CD4-positive, alpha-beta T cell treated with Interferon alpha-2 for 1 hour (primary cell): ENCODE measurements around the gene TUBB1.

ENCODE experiments used
- DNase-seq, 2 donors: peaks; one replicate each; pipeline ENCODE4 v3.0.0-alpha.2; 2020 to 2022

TUBB1 gene

DNA sequence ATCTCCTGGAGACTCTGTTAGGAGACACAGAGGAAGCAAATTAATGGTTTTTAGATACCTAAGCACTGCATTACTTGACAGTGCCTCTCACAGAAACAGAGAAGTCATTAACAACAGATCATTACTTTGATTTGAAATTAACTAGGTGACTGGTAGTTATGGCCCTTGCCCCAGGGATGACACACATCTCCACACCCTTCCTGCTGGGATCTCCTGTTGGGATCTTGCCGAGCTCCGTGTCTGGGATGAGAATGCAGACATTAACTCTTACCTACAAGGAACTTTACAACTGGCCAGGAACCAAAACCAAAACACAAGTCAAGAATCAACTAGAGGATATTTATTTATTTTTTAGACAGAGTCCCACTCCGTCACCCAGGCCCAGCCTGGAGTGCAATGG is 25.6 kb downstream of the TUBB1 start:
- no peak for DNase-seq

DNA sequence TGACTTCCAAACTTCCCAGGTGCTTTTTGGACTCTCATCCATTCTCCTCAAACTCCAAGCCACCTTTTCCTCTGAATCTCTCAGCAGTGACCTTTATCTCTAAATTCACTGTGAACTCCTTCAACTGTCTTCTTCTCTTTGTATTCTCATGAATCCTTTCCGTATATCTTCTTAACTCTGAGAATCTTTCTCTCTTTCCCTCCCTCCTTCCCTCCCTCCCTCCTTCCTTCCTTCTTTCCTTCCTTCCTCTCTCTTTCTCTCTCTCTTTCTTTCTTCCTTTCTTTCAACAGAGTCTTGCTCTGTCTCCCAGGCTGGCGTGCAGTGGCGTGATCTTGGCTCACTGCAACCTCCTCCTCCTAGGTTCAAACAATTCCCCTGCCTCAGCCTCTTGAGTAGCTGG is 27.6 kb downstream of the TUBB1 start:
- no peak for DNase-seq

DNA sequence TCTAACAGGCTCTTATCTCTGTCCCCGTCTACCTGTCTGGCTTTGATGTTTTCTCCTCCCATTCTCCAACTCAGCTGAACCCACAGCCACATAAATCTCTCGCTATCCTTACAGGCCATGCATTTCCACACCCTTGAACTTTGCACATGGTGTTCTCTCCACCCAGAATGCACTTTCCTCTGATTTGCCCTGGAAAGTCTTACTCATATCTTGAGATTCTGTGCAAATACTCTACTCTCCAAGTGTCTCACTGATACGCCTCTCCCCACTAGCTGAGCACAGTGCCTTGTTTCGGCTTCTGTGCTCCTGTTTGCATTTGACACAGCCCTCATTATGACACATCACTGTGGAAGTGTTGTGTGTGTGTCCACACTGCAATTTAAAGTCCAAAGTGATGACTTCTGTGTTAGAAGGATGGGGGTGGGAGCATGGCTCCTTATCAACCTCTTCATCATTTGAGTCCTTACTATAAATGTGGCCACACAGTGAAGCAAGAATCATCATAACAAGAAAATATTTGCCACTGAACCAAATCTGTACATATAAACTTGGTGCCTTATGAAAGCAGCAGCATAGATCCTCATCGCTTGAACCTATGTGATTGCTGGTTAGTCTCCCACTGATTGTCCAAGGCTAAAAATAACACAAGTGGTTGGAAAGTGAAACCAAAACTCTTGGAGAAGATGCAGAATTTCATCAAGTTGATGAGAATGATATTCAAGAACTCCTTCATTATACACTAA is 28.9 kb downstream of the TUBB1 start:
- DNase-seq, result no peak

- no peak for DNase-seq
These were observed 29.4 kb downstream of the TUBB1 start for GRCh38 chr20:59048681-59049030.

GRCh38 chr20:59050437-59050836 is 31.2 kb downstream of the TUBB1 start:
- DNase-seq, result no peak

- DNase-seq, result no peak
These were observed 32.5 kb downstream of the TUBB1 start for GRCh38 chr20:59051666-59052185.

GRCh38 chr20:59055302-59055701 is 36.1 kb downstream of the TUBB1 start:
- DNase-seq, result peak in 1 of 2 donors; percentile 57

DNA sequence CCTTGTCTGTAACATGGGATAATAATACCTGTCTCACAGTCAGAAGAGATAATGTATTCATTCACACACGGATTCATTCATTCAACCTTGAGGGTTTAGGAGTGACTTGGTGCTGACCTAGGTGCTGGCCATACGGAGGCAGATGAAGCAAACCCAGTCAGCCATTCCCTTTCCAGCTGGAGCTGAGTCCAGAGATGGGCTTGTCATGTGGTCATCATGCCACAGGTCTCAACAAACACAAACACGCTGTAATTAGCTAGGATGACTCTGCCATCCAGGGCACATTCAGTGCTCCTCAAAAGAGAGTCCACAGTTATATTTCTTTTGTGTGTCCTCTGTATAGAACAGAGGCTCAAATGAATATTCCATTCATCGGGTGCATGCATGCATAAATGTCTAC is 42.9 kb downstream of the TUBB1 start:
- DNase-seq, result no peak

DNA sequence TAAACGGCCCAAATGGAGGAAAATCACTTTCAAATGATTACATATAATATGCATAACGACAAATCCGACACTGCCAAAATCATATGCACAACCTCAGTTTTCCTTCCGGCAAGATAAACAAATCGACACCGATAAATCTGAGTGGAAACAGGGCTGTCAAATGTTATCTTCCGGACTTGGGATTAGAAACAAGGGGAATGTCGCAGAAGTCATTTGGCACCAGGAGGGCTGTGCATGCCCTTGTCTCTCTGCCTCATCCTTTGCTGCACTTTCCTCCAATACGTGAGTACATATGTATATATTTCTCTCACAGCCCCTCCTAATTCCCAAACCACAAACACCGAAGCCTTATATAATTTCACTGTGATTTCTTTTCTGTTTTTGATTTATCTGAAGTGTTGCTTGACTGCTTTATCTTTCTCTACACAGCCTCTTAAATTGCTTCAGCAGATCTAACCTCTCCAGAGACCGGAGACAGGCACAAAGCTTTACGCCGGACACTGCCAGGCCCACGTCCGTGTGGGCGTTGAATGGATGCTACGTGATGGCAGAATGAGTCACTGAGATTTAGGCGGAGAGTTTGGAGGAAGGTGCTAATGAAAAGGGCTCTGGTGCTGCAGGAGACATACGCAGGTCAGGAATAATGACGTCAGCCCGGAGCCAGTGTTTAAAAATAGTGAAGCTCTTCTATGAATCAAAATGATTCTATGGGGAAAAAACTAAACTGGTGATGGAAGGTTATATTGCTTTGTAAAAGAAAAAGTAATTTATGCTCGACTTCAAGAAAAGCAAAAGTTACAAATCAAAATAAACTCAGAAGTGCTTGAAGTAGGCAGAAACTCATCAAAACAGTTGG is 44.4 kb downstream of the TUBB1 start:
- DNase-seq, result no peak

DNA sequence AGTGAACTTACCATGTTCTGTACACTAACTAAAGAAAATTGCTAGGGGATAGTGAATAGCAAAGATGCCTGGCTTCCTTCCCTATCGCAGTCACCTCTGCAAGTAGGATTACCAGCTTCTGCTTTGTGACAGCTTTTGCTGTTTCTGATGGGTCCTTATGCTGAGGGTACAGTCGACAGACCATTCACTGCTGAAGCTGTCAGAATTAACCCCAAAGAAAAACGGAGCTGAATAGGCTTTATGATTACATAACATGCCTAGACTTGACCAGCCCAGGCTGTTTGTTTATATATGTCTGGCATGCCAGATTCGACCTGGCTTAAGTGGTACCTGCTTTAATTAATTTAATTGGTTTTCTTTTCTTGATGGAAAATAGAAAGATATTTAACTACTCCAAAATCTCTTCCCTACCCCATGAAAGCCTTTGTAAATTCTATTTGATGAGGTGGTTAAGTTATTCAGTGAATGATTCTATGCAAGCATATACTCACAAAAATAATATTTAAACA is 45.0 kb downstream of the TUBB1 start:
- DNase-seq, result no peak

DNA sequence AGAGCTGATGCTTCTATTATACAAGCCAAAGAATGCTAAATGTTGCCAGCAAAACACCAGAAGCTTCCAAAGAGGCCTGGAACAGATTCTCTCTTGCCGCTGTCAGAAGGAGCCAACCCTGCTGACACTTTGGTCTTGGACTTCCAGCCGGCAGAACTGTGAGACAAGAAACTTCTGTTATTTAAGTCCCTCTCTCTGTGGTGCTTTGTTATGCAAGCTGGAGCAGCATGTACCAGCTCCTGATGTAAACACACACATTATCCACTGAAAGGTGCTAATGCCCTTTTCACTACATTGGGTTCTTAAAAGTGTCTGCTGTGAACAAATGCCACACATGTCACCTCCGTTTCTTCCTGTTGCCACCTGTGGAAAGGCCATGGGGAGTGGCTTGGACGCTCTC is 49.3 kb downstream of the TUBB1 start:
- DNase-seq, result no peak

- no peak for DNase-seq
These were observed 49.8 kb downstream of the TUBB1 start for GRCh38 chr20:59069026-59069425.

DNA sequence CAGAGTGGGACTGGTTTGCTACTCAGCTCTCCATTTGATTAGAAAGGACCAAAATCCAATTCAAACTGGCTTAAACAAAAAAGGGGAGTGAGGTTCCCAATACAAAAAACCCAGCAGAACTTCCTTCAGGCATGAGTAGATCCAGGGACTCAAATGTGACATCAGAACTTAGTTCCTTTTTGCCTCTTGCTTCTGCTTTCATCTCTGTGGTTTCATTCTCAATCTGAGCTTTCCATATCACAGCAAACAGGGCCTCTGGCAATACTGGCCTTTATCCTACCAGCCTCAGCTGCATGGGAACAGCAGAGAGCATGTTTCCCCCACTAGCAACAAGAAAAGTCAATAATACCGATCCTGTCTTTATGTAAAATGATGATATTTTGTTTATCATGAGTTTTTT is 52.0 kb downstream of the TUBB1 start:
- DNase-seq, result no peak

DNA sequence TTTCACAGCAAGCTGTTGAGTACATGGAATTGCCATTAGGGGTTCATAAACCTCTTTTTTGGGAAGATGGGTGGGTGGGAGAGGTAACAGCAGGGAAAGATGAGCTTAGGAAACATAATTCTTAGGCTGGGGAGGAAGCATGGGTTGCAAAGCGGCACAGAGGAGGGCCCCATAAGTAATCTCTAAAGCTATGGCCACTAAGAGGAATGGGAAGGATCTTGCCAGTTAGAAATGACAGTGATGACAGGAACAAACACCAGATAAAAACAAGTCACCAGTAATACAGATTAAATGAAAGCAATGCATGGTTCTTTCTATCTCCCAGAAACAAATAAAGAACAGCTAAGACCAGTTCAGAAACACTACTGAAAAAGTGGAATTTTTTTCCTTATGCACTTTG is 54.4 kb downstream of the TUBB1 start:
- DNase-seq, result no peak

- no peak for DNase-seq
These were observed 55.2 kb downstream of the TUBB1 start for GRCh38 chr20:59074456-59074855.

DNA sequence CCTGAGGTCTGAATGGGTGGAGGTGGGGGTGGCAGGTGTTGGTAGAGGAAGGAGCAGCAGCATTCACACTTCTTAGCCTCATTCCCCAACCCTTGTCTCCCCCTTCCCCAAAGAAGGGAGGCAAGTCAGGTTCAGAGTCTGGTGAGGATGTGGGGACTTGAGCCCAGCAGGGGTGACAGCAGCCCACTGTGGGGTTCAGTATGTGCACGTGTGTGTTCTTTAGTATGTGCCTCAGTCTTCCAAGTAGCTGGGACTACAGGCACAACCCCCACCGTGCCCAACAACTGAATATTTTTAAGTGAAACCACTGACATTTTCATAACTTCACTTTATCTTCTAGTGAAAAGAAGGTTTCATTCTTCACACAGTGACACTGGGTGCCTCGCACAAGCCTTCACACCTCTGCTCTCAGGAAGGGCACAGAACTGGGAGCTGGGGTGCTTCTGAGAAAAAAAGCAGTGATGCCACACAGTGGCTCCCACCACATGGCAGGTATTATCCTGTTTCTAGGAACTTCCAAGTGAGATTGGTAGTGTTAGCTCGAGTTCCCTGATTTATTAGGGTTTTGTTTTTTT is 56.8 kb downstream of the TUBB1 start:
- DNase-seq, result no peak
